ENCODE measurements around the gene LNPEP. TPM values are rescaled to one million over a fixed set of nuclear protein-coding genes. Genes with fewer than 3 reads are reported as not detected.

Gene LNPEP
- total RNA-seq, 1 experiment from 2014 or later: 2.8 TPM

DNA sequence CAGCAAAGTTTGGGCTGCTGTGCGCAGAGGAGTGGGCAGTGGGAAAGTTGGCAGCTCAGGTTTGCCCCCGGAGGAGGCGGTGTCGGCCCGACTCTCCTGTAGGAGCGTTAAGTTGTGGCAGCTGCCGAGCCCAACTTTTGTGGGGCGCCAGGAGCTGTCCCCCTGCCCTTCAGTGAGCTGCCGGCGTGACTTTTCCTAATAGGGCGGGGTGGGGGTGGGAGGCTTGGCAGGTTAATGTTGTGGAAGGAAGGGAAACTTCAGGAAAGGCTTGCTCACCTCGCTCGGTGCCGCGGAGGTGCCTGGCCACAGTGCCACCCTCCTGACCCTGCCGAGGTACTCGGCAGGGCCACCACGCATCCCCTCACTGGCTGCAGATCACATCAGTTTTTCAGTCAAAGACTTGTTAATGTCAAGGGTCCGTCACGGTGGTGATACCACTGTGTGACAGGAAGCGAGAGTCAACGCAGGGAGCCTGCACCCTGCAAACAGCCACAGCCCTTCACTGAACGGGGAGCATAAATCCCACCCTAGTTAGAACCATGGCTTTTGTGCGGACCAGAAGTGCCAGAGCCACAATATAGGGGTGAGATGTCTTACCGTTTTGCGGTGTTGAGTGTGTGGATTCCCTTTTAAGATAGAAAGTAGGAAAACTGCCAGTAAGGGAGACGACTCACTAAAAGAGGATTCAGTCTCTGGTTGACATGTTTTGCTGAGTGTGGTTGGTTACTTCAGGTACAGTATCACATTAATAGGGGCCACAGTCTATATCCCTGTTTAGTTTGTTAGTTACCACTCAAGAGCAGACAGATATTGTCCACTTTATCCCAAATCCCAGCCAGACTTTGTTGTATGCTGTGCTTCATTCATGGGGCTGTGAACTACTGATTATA is 796 bp downstream of the LNPEP start:
- H3K36me3 ChIP-seq (replicated peaks; ENCODE audit: control insufficient read depth, insufficient read depth, low read length): no peaks in the 10 kb centered on the region
- peak; percentile 52 for DNase-seq
- H3K4me3 ChIP-seq (ENCODE audit: insufficient read depth, low read depth, low read length): peak overlapping the region; percentile 91
- peaks cover 10% of the 10 kb centered on the region for H3K27me3 ChIP-seq (ENCODE audit: control insufficient read depth, insufficient read depth, low read length)

DNA sequence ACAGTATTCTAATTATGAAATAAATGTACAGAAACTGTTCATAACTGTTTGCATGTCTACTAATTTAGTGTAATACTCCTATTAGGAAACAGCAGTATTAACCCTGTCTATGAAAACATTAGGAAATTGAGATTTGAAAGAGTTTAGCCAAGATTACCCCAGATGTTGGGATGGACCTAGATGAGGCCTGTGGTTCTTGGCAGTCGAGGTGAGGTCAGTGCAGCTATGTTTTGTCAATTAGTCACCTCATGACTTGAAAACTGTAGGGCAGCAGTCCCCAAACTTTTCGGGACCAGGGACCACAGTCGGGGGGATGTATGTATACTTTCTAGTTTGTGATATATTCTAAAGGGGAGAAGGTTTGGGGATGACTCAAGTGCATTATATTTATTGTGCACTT is 4.7 kb downstream of the LNPEP start:
- DNase-seq: no peak
- Histone ChIP-seq H3K4me3 (ENCODE audit: insufficient read depth, low read depth, low read length) (no peak overlapping the region), H3K36me3 (replicated peaks; ENCODE audit: control insufficient read depth, insufficient read depth, low read length) (no peaks in the 10 kb centered on the region), H3K27me3 (ENCODE audit: control insufficient read depth, insufficient read depth, low read length) (peaks cover 10% of the 10 kb centered on the region)

DNA sequence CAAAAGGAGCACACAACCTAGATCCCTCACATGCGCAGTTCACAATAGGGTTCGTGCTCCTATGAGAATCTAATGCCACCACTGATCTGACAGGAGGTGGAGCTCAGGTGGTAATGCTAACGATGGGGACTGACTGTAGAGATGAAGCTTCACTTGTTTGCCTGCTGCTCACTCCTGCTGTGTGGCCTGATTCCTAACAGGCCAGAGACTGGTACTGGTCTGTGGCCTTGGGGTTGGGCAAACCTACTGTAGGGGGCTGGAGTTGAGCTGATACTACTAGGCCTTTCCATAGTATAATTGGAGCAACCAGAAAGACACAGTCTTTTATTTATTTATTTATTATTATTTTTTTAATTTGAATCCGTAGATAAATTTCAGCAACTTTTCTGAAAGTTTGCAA is 5.3 kb downstream of the LNPEP start:
- Histone ChIP-seq H3K27me3 (ENCODE audit: control insufficient read depth, insufficient read depth, low read length) (peaks cover 10% of the 10 kb centered on the region), H3K4me3 (ENCODE audit: insufficient read depth, low read depth, low read length) (no peak overlapping the region), H3K36me3 (replicated peaks; ENCODE audit: control insufficient read depth, insufficient read depth, low read length) (no peaks in the 10 kb centered on the region)
- DNase-seq: no peak

DNA sequence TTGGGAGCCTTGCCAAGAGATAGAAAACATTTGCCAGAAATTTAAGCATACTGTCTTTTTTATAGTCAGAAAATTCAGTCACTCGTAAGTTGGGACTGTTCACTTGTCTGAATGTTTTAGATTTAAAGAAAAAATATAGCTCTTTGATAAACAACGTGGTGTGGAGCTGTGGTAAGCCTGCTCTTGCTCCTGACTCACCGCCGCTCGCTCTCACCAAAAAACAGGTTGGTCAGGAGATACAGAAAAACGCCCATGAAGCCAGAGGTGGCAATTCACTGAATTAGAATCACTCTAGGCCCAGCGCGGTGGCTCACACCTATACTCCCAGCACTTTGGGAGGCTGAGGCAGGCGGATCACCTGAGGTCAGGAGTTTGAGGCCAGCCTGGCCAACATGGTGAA is 6.2 kb downstream of the LNPEP start:
- H3K27me3 ChIP-seq (ENCODE audit: control insufficient read depth, insufficient read depth, low read length): peaks cover 4% of the 10 kb centered on the region
- DNase-seq: no peak
- H3K36me3 ChIP-seq (replicated peaks; ENCODE audit: control insufficient read depth, insufficient read depth, low read length): no peaks in the 10 kb centered on the region
- H3K4me3 ChIP-seq (ENCODE audit: insufficient read depth, low read depth, low read length): no peak overlapping the region

DNA sequence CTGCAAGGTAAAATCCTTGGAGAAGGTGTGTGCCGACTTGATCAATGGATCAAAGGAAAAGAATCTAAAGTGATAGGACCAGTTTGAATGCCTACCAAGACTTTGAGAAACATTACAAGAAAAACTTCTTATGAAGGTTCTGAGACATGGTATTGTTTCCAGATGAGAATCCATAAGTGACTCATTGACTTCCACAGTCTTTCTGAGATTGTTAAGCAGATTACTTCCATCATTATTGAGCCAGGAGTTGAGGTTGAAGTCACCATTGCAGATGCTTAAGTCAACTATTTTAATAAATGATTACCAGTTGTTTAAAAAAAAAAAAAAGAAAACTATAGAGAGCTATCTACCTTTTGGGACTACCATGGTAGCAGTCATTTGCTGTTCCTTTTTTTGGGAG is 7.0 kb downstream of the LNPEP start:
- no peak for DNase-seq
- H3K27me3 ChIP-seq (ENCODE audit: control insufficient read depth, insufficient read depth, low read length): no peaks in the 10 kb centered on the region
- no peaks in the 10 kb centered on the region for H3K36me3 ChIP-seq (replicated peaks; ENCODE audit: control insufficient read depth, insufficient read depth, low read length)
- no peak overlapping the region for H3K4me3 ChIP-seq (ENCODE audit: insufficient read depth, low read depth, low read length)

DNA sequence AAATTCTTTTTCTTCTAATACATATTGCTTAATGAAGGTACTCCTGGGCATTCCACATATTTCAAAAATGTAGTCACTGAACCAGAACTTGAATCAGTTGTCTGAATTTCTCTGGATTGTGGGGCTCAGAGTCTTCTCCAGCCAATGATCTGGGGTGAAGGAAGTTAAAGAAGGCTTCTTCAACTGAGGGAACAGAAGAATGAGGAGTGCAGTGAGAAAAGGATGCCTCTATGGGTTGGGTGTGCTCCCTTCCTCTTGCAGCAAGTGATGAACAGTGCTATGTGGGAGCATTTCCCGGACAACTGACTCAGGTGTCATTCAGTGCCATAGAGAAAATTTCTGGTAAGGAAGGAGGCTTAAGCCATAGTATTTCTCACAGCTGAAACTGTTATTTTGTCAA is 7.9 kb downstream of the LNPEP start:
- no peak overlapping the region for H3K4me3 ChIP-seq (ENCODE audit: insufficient read depth, low read depth, low read length)
- H3K27me3 ChIP-seq (ENCODE audit: control insufficient read depth, insufficient read depth, low read length): no peaks in the 10 kb centered on the region
- no peak for DNase-seq
- no peaks in the 10 kb centered on the region for H3K36me3 ChIP-seq (replicated peaks; ENCODE audit: control insufficient read depth, insufficient read depth, low read length)

DNA sequence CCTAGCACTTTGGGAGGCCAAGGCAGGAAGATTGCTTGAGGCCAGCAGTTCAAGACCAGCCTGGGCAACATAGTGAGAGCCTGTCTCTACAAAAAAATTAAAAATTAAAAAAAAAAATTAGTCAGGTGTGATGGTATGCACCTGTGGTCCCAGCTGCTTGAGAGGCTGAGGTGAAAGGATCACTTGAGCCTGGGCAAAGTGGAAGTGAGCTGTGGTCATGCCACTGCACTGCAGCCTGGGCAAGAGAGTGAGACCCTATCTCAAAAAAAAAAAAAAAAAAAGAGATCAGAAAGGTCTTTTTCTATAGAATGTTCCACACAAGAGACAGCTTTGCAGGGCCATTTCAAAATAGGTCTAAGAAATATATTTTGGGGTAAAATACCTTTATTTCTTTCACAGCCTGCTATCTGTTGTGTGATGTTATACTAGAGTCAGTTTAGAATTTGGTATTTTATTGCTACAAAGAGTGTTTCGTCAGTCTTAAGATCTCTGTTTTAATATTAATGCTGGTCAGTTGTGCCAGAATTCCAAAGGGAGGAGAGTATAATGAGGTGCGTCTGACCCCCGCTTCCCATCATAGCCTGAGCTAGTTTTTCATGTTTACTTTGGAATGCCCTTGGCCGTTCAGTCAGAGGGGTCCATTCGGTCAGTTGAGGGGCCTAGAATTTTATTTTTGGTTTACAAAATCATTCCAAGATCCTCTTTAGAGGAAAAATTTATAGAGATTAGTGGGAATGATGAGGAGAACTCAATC is 9.4 kb downstream of the LNPEP start:
- H3K36me3 ChIP-seq (replicated peaks; ENCODE audit: control insufficient read depth, insufficient read depth, low read length): no peaks in the 10 kb centered on the region
- no peaks in the 10 kb centered on the region for H3K27me3 ChIP-seq (ENCODE audit: control insufficient read depth, insufficient read depth, low read length)
- H3K4me3 ChIP-seq (ENCODE audit: insufficient read depth, low read depth, low read length): no peak overlapping the region
- DNase-seq: no peak

DNA sequence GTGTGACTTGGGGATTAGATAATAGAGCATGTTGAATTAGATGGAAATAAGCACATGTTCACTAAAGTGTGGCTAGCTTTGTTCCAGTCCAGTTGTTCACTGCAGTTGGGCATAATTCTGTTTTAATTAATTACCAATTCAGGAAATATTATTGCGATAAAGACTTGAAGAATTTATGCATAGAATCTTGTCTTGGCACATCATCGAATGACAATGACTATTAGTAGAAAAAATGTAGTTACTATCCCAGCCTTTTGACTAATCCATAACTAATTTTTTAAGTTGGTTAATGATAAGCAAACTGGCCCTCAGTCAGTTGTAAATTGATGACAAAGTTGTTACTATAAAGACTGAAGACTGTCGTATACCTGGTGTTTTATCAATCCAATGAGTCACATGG is 10.5 kb downstream of the LNPEP start:
- H3K4me3 ChIP-seq (ENCODE audit: insufficient read depth, low read depth, low read length): no peak overlapping the region
- H3K36me3 ChIP-seq (replicated peaks; ENCODE audit: control insufficient read depth, insufficient read depth, low read length): no peaks in the 10 kb centered on the region
- no peak for DNase-seq
- H3K27me3 ChIP-seq (ENCODE audit: control insufficient read depth, insufficient read depth, low read length): no peaks in the 10 kb centered on the region

DNA sequence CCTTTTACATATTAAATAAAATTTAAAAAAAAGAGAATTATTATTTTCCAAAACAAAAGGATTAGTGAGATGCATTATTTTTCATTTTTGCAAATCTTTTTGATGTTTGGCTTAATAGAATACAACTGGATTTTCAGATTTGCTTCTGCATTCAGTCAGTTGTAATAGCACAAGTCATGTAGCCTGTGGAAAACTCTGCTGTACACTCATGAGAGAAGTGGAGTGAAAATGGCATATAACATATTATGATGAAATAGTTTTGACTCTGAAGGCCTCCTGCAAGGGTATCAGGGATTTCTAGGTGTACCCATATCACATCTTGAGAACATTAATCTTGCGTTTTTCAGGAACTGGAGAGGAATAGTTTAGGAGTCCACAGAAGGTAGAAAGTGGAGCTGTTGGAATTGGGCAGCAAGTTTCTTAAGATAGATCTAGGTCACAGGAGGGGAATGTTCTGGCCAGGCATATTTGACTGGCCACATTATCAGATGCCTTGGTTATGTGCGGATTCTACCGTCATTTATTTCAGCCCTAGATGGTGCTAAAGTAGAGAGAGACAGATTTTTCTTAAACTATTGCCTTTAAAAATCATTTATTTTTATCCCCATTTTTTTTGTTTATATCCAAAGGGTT is 16.4 kb downstream of the LNPEP start:
- no peaks in the 10 kb centered on the region for H3K27me3 ChIP-seq (ENCODE audit: control insufficient read depth, insufficient read depth, low read length)
- DNase-seq: no peak
- no peaks in the 10 kb centered on the region for H3K36me3 ChIP-seq (replicated peaks; ENCODE audit: control insufficient read depth, insufficient read depth, low read length)
- no peak overlapping the region for H3K4me3 ChIP-seq (ENCODE audit: insufficient read depth, low read depth, low read length)

DNA sequence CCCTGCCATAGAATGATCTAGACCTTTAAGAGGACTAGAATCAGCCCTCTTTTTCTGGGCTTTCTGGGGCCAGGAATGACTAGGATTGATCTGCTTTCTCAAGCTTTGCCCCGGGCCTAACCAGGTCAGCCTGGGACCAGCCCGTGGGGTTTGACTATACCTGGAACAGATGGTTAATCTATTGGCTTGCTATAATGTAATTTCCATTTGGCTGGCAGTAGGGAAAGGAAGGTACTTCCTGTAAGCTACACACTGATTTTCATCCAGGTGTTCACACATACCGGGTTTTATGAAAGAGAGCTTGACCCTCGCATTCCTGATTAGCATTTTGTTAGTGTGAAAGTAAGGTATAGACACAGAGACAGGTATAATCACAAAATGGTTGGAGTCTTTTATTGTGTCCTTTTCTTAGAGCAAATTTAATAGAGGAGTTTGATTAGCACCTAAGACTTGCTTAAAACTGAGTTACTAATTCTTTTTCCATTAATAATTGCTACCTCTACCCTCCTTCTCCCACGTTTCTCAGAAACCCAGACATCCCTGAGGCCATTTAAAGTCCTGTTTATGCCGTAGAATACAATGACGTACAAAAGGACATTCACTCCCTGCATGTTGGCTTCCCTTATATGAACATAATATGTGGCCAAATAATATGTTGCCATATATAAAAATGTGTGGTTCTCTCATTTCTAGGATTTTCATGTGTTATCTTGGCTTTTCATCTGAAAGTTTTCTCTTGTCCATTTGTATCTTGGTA is 17.3 kb downstream of the LNPEP start:
- no peaks in the 10 kb centered on the region for H3K27me3 ChIP-seq (ENCODE audit: control insufficient read depth, insufficient read depth, low read length)
- DNase-seq: no peak
- no peaks in the 10 kb centered on the region for H3K36me3 ChIP-seq (replicated peaks; ENCODE audit: control insufficient read depth, insufficient read depth, low read length)
- no peak overlapping the region for H3K4me3 ChIP-seq (ENCODE audit: insufficient read depth, low read depth, low read length)

DNA sequence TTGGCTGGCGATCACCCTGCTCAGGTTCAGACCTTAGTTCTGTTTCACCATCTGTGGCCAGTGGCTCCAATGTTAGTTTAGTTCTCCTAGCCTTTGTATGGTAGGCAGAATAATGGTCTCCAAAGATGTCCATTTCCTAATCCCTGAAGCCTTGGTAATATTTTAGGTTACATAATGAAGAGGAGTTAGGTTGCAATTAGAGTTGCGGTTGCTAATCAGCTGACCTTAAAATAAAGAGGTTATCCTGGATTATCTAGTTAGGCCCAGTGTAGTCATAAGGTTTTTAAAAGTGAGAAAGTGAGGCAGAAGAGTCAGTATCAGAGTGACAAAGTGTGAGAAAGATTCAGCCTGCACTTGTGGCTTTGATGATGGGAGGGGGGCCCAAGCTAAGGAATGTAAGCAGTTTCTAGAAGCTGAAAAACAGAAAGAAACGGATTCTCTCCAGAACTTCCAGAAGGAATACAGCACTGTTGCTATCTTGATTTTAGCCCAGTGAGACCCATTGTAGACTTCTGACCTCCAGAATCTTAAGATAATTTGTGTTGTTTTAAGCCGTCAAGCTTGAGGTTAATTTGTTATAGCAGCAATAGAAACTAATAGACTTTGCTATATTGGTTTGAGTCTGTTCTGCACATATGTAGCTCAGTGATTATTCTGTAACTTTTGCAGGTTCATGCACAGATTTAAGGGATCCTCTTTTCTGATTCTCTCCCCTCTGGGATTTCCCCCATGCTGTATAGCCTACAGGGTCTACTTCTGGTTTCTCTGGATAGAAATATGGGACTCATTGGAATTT is 21.6 kb downstream of the LNPEP start:
- DNase-seq: no peak
- Histone ChIP-seq H3K27me3 (ENCODE audit: control insufficient read depth, insufficient read depth, low read length) (no peaks in the 10 kb centered on the region), H3K4me3 (ENCODE audit: insufficient read depth, low read depth, low read length) (no peak overlapping the region), H3K36me3 (replicated peaks; ENCODE audit: control insufficient read depth, insufficient read depth, low read length) (no peaks in the 10 kb centered on the region)

DNA sequence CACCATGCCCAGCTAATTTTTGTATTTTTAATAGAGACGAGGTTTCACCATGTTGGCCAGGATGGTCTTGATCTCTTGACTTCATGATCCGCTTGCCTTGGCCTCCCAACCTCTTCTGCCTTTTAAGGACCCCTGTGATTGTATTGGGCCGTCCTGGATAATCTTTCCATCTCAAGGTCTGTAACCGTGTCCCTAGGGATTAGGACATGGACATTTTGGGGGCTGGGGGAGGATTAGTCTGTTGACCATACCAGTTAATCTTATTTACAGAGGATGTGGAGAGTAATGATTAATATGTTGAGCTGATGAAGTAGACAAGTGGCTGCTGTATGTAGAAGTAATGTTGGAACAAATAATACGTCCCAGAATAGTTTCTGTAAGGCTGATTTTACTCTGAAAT is 23.1 kb downstream of the LNPEP start:
- no peaks in the 10 kb centered on the region for H3K27me3 ChIP-seq (ENCODE audit: control insufficient read depth, insufficient read depth, low read length)
- DNase-seq: no peak
- H3K36me3 ChIP-seq (replicated peaks; ENCODE audit: control insufficient read depth, insufficient read depth, low read length): no peaks in the 10 kb centered on the region
- H3K4me3 ChIP-seq (ENCODE audit: insufficient read depth, low read depth, low read length): no peak overlapping the region

DNA sequence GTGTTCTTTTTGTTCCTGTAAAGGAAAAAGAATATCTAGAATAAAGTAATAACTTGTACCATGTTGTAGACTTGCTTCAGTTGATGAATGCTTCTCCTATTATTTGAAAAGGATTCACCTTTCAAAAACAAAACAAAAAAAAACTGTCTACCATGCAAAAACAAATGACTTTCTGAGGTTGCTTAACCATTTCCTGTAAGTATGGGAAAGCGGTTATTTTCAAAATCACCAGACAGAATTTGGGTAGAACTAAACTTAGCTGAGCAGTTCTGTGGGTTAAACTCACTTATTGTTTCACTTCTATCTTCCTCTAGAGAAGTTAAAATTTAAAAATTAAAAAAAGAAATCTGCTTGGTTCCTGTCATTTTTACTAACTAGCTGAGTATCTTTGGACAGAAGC is 25.2 kb downstream of the LNPEP start:
- Histone ChIP-seq H3K4me3 (ENCODE audit: insufficient read depth, low read depth, low read length) (no peak overlapping the region), H3K27me3 (ENCODE audit: control insufficient read depth, insufficient read depth, low read length) (no peaks in the 10 kb centered on the region), H3K36me3 (replicated peaks; ENCODE audit: control insufficient read depth, insufficient read depth, low read length) (no peaks in the 10 kb centered on the region)
- no peak for DNase-seq

DNA sequence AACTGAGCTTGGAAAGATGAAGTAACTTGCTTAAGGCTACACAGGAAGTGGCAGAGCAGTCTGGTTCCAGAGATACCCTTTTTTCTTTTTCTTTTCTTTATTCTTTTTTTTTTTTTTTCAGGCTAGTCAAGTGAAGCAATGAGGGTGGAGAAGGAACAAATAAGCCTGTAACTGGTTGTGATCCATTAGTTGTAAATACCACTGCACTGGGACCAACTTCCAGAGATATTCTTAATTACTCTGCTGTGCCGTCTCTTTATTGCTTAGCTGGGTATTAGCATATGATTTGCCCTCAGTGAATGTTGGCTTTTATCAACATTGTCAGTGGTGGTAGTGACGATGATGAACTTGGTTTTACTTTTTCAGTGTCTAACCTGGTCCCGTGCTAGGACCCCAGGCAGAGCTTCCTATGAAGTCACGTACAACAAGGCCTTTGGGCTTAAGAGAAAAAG is 26.7 kb downstream of the LNPEP start:
- H3K4me3 ChIP-seq (ENCODE audit: insufficient read depth, low read depth, low read length): no peak overlapping the region
- H3K27me3 ChIP-seq (ENCODE audit: control insufficient read depth, insufficient read depth, low read length): no peaks in the 10 kb centered on the region
- H3K36me3 ChIP-seq (replicated peaks; ENCODE audit: control insufficient read depth, insufficient read depth, low read length): no peaks in the 10 kb centered on the region
- DNase-seq: no peak

Measured in H7 (cell line).